Measurements from ENCODE around the gene HPCA.

DNA sequence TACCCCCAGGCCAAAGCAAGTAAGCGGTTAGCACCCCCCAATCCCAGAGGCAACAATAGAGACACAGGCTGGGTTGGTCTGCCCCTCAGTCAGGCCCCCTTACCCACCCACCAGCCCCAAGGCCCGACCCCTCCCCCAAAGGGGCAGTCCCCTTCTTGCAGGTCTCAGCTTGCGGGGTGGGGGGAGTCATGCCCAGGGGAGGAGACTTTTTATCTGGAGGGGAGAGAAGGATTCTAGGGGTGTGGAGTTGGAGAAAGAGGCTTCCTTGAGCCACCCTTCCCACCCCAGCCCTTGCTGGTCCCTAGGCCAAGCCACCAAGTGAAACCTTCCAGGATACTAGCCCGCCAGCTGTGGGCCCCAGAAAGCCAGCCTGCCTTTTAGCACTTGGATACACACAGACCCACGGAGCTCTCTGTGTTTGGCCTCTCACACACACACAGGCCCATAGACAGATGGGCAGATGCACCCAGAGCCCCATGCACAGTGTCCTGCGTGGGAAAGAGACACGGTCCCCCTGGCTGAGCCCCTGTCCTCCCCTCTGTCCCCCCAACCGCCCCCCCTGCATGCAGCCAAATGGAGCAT, 7.8 kb downstream of the HPCA start:
- no peak for TF ChIP-seq EZH2 (IDR thresholded peaks at IDR 0.05; ENCODE audit: low read length, missing control alignments)
- TF ChIP-seq, protein P1, sequence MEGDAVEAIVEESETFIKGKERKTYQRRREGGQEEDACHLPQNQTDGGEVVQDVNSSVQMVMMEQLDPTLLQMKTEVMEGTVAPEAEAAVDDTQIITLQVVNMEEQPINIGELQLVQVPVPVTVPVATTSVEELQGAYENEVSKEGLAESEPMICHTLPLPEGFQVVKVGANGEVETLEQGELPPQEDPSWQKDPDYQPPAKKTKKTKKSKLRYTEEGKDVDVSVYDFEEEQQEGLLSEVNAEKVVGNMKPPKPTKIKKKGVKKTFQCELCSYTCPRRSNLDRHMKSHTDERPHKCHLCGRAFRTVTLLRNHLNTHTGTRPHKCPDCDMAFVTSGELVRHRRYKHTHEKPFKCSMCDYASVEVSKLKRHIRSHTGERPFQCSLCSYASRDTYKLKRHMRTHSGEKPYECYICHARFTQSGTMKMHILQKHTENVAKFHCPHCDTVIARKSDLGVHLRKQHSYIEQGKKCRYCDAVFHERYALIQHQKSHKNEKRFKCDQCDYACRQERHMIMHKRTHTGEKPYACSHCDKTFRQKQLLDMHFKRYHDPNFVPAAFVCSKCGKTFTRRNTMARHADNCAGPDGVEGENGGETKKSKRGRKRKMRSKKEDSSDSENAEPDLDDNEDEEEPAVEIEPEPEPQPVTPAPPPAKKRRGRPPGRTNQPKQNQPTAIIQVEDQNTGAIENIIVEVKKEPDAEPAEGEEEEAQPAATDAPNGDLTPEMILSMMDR (conservative IDR thresholded peaks at IDR 0.05 in 1 of 2, IDR thresholded peaks at IDR 0.05 in 1 of 2; ENCODE audit: low read depth in 1 of 2, low read length in 2 of 2), result no peak
